ENCODE measurements around the gene CHRM1.

DNA sequence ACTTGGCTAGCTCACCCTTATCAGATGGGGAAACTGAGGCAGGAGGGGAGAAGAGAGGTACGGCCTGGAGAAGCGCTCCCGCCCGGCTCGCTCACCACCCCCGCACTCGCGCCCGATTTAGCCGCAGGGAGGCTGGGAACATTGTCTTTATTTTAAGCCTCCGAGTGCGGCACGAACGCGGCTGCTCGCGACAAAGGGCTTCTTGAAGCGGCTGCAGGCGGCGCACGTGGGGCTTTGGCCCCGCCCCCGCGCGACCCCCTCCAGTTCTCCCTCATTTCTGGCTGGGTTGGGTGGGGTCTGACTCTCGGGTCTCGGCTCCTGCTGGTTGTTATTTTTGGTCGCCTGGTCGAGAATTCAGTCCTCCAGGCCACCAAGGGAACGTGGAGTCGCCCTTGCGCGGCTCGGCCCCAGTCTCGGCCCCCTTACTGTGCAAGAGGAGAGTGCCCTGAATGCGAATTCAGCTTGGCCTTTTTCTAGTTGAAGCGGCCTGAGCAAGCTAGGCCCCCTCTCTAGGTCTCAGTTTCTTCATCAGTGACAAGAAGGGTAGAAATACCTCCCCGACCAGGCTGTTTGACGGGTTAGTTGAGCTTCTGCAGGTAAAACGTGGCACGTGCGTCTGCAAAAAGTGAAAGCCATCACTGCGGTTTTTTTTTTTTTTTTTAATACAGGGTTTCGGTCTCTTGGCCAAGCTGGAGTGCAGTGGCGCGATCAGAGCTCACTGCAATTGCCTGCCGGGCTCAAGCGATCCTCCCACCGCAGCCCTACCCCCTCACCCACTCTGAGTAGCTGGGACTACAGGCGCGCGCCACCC lies 2.6 kb upstream of the CHRM1 start:
- TF ChIP-seq, protein P1, sequence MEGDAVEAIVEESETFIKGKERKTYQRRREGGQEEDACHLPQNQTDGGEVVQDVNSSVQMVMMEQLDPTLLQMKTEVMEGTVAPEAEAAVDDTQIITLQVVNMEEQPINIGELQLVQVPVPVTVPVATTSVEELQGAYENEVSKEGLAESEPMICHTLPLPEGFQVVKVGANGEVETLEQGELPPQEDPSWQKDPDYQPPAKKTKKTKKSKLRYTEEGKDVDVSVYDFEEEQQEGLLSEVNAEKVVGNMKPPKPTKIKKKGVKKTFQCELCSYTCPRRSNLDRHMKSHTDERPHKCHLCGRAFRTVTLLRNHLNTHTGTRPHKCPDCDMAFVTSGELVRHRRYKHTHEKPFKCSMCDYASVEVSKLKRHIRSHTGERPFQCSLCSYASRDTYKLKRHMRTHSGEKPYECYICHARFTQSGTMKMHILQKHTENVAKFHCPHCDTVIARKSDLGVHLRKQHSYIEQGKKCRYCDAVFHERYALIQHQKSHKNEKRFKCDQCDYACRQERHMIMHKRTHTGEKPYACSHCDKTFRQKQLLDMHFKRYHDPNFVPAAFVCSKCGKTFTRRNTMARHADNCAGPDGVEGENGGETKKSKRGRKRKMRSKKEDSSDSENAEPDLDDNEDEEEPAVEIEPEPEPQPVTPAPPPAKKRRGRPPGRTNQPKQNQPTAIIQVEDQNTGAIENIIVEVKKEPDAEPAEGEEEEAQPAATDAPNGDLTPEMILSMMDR (IDR thresholded peaks at IDR 0.05) = no peak
- TF ChIP-seq EP300 (IDR thresholded peaks at IDR 0.05) (no peak), POLR2A (IDR thresholded peaks at IDR 0.05) (no peak)

All from stomach (tissue), 4 donors.